Osteocyte (in vitro differentiated cells): Measurements from ENCODE around the gene RAC3. TPM values are rescaled to one million over a fixed set of nuclear protein-coding genes. Genes with fewer than 3 reads are reported as not detected.

Source experiments
- DNase-seq: peaks from one replicate; pipeline ENCODE4 v3.0.0; 2021; ENCODE audit warnings: mixed read lengths; ENCODE audit not compliant: unreplicated experiment; ENCODE audit errors: extremely low spot score
- H3K27ac Mint-ChIP-seq: one replicate; pipeline ENCODE4 v1.8.0; 2021; ENCODE audit warnings: mild to moderate bottlenecking, mixed read lengths; ENCODE audit not compliant: unreplicated experiment
- H3K27me3 Mint-ChIP-seq: one replicate; pipeline ENCODE4 v1.8.0; 2021; ENCODE audit warnings: mixed read lengths; ENCODE audit not compliant: unreplicated experiment
- H3K36me3 Mint-ChIP-seq: one replicate; pipeline ENCODE4 v1.8.0; 2021; ENCODE audit warnings: mixed read lengths; ENCODE audit not compliant: unreplicated experiment
- H3K4me1 Mint-ChIP-seq: one replicate; pipeline ENCODE4 v1.8.0; 2021; ENCODE audit warnings: mixed read lengths; ENCODE audit not compliant: unreplicated experiment
- H3K4me3 Mint-ChIP-seq: one replicate; pipeline ENCODE4 v1.8.0; 2021; ENCODE audit warnings: mild to moderate bottlenecking, moderate library complexity, mixed read lengths; ENCODE audit not compliant: unreplicated experiment
- H3K9me3 Mint-ChIP-seq: one replicate; pipeline ENCODE4 v1.8.0; 2021; ENCODE audit warnings: mixed read lengths; ENCODE audit not compliant: unreplicated experiment
- CTCF ChIP-seq: fragments of 200-600 bp; sonication (generic); IDR thresholded peaks from 2 replicates; pipeline ENCODE4 v1.5.0; 2021; ENCODE audit warnings: antibody characterized with exemption, mild to moderate bottlenecking, moderate library complexity
- total RNA-seq: library from RNA; stranded (reverse); gene quantifications from 2 replicates; pipeline ENCODE4 v1.2.1, GENCODE V29; 2021

Gene RAC3
- total RNA-seq, 1 donor from 2014 or later: 19.4 TPM

DNA sequence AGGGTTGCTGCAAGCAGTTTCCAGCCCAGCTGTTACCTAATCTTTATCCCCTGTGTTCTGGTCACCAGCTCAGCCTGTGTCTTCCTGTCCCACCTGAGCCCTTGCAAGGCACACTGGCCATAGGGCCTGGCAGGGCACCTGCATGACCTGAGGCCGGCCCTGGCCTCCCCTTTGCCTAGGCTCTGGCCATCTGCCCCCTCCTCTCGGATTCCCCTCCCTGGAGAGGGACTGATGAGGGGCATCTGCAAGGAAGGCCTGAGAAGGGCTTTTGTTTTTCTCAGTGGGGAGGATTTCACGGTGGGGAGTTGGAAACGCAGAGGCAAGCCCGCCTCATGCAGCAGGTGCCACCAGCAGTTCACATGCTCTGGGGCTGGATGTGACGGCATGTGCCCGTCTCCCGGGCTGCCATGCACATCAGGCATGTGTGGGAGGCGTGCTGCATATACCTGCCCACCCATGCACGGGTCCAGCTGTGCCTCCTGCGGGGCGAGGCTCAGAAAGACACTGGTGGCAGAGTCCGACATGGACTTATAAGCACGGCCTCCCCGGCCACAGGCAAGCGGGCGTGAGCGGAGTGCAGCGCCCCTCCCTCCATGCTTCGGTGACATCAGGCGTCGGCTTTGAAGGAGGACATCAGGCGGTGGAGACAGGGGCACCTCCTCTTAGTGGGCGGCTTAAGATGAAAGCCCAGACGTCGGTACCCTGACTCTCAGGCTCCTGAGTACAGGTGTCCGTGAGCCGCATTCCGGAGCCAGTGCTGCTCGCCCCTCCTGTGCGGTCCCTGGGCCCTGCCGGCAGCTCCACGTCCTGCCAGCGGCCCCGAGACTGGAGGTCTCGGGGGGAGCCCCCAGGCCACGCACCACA lies 37.5 kb upstream of the RAC3 start:
- H3K36me3 Mint-ChIP-seq: peaks cover 10% of the 10 kb centered on the region
- no peaks in the 10 kb centered on the region for H3K9me3 Mint-ChIP-seq
- H3K27ac Mint-ChIP-seq: no peak overlapping the region
- no peak for DNase-seq
- no peak overlapping the region for H3K4me3 Mint-ChIP-seq
- H3K4me1 Mint-ChIP-seq: peaks cover 28% of the 10 kb centered on the region
- no peak for TF ChIP-seq CTCF
- no peaks in the 10 kb centered on the region for H3K27me3 Mint-ChIP-seq

- DNase-seq: no peak
- Mint-ChIP-seq H3K27me3 (no peaks in the 10 kb centered on the region), H3K4me1 (peaks cover 28% of the 10 kb centered on the region), H3K36me3 (peaks cover 10% of the 10 kb centered on the region), H3K27ac (no peak overlapping the region), H3K4me3 (no peak overlapping the region), H3K9me3 (no peaks in the 10 kb centered on the region)
- TF ChIP-seq CTCF: no peak
These were observed 36.6 kb upstream of the RAC3 start for GRCh38 chr17:81994593-81995462.

- Mint-ChIP-seq H3K4me3 (no peak overlapping the region), H3K27me3 (no peaks in the 10 kb centered on the region), H3K9me3 (no peaks in the 10 kb centered on the region), H3K27ac (no peak overlapping the region), H3K4me1 (peaks cover 27% of the 10 kb centered on the region), H3K36me3 (peaks cover 10% of the 10 kb centered on the region)
- TF ChIP-seq CTCF: no peak
- no peak for DNase-seq
These were observed 35.8 kb upstream of the RAC3 start for GRCh38 chr17:81995463-81996231.

- peaks cover 10% of the 10 kb centered on the region for H3K36me3 Mint-ChIP-seq
- DNase-seq: no peak
- H3K27me3 Mint-ChIP-seq: no peaks in the 10 kb centered on the region
- H3K4me3 Mint-ChIP-seq: no peak overlapping the region
- peaks cover 22% of the 10 kb centered on the region for H3K4me1 Mint-ChIP-seq
- no peak for TF ChIP-seq CTCF
- H3K9me3 Mint-ChIP-seq: no peaks in the 10 kb centered on the region
- H3K27ac Mint-ChIP-seq: no peak overlapping the region
These were observed 35.2 kb upstream of the RAC3 start for GRCh38 chr17:81996232-81996756.
